Erythroblast (primary cell): Measurements from ENCODE around the gene ROBO2.

Experiments used
- DNase-seq, 2 experiments: peaks; one replicate each; lab custom pipeline; 2025; lab: John Stamatoyannopoulos, UW
- GATA1 ChIP-seq: IDR thresholded peaks from 2 replicates; pipeline ENCODE4 v1.6.1; 2011; ENCODE audit warnings: low read depth, mild to moderate bottlenecking, control low read depth, low read length, moderate library complexity
- POLR2A ChIP-seq: IDR thresholded peaks from 2 replicates; pipeline ENCODE4 v1.6.1; 2011; ENCODE audit warnings: mild to moderate bottlenecking, low read length

Gene ROBO2

GRCh38 chr3:77040926-77041722 is 1.2 kb downstream of the ROBO2 start:
- DNase-seq: no peak
- no peak for TF ChIP-seq POLR2A
- no peak for TF ChIP-seq GATA1

DNA sequence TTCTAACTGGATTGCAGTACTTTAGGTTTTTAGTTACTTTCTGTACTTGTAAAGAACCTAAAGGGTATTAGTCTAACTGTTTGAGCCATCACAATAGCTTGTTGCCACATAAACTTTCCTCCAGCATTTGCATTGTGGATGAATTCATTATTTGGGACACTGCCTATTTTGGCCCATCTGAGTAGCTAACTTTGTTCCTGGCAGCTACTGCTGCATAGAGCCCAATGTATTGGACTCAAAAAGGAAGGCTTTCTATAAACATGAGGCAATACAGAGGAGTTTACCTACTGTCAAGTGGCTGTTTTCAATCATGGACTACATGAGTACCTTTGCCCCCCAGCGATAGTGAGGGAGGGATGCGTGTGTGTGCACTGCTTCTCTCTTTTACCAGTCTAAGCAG is 1.9 kb downstream of the ROBO2 start:
- no peak for TF ChIP-seq GATA1
- TF ChIP-seq POLR2A: no peak
- no peak for DNase-seq

DNA sequence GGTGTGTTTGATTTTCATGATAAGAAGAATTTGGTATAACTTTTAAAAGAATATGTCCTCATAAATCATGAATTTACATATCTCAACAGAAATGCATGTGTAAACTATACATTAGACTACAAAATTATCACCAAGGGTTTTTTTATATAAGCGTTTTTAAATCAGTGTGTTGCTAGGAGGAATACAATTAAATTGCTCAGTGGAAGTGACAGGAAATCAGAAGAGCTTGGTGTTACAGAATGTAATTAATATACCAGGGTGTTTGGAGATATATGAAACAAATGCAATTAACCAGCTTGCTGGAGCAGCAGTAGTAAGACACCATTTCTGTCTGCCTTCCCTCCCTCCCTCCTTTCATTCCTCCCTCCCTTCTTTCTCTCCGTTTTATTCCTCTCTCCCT is 2.4 kb downstream of the ROBO2 start:
- no peak for DNase-seq
- no peak for TF ChIP-seq POLR2A
- TF ChIP-seq GATA1: no peak

- TF ChIP-seq GATA1 (no peak), POLR2A (no peak)
- DNase-seq: no peak
Measured at GRCh38 chr3:77042882-77043281, 3.0 kb downstream of the ROBO2 start.

DNA sequence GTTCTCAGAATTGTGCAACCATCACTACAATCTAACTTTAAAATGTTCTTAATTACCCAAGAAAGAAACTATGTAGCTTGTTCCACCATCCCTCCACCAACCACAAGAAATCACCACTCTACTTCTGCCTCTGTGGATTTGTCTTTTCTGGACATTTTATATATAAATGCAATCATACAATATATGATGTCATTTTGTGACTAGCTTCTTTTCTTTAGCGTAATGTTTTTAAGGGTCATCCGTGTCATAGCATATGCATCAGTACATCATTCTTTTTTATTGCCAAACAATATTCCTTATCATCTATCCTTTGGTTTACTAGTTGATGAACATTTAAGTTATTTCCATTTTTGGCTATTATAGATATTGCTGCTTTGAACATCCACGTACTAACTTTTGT is 5.8 kb downstream of the ROBO2 start:
- TF ChIP-seq GATA1 (no peak), POLR2A (no peak)

GRCh38 chr3:77048186-77048585 is 8.3 kb downstream of the ROBO2 start:
- TF ChIP-seq GATA1 (no peak), POLR2A (no peak)
- peak; percentile 20 to 36 for DNase-seq

More for the DNA sequence above, 5.8 kb downstream of the ROBO2 start:
- DNase-seq: no peak

DNA sequence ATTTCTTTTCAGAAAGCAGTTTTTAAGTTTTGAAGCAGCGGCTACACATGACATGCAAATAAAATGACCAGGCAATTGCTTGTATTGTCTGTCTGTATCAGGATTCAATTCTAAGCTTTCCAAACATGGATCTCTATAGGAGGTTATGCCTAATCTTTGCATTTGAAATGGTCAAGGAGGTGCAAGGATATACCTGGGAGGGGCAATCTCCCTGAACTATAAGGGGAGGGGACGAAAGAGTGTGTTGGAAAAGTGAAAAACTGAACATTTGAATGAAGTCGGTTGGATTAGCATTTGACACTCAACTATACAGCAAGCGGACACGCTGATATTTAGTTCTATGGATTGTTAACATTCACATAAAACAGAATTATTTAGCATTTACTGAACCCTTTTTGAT is 11.7 kb downstream of the ROBO2 start:
- no peak for TF ChIP-seq GATA1
- TF ChIP-seq POLR2A: no peak

DNA sequence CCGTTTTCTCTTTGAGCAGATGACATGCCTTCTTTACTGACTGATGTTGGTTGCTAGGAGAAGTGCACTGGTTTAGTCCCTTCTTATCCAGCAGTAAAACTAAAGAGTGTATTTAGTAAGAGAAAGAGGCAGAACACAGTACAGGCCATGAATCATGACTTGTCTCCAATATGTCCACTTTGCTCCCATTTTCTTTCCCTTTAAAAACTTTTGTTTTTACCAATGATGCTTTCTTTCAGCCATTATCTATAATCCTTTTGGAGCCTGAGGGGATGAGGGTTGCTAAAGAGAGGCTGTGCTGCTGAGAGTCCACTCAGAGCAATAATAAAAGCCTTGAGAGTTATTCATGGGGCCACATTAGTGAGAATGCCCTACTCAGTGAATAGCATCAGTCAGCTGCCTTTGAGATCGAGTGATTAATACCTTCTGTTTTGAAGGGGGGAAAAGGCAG is 12.2 kb downstream of the ROBO2 start:
- TF ChIP-seq POLR2A: no peak
- no peak for TF ChIP-seq GATA1
- no peak for DNase-seq

More for the DNA sequence above, 11.7 kb downstream of the ROBO2 start:
- DNase-seq: no peak

DNA sequence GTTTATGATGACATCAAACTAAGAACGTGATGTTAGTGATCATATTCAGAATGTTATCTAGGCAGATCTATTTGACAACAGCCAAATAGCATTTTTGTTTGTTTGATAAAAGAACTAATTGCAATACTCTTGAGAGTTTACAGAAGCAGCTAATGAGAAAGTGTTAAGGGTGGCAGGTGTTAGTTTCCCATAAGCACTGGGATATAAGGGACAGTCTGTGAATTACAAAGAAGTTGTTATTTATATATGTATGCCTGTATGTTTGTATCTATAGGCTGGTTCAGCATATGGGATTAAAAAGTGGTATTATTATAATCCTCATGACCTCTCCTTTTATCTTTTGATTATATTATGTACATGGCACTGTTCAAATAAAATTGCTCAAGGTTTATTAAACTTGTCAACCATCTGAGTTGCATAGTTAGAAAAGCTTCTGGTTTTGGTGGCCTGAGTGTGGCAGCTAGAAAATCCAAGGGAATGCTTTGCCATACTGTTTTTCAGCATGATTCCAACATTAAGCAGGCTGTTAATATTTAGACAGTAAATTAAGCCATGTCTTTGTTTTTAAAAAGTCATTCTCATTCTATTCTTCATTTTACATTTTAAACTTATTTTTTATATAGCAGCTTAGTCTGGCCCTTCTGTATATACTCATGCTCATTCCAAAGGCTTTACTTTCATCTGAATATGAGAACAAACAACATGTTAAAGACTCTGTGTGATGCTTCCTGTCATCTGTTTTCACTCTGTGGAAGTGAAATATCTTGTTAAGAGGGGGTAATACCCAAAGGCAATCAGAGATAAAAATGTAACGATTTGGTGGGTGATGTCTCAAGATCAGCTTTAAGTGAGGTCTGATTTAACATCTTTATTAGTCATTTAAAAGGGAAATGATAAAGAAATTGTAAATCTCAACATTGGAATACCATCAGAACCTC is 13.1 kb downstream of the ROBO2 start:
- TF ChIP-seq GATA1: no peak
- TF ChIP-seq POLR2A: no peak
- DNase-seq: no peak

DNA sequence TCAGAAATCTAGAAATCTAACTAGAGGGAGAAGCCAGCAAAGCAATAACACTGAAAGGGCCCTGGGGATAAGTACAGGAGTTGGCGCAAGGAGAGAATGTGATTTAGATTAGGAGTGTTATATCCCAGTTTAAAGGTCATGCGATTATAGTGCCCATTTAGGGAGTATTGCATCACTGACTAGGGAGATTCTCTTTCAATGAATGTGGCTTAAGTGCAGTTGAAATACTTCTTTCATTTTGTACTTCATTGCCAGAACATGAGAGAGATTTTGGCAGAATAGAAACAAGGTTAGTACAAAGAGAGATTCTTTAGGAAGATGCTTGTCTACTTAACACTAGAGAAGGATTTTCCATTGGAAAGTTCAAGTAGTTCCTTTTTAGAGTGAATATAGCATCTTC is 13.9 kb downstream of the ROBO2 start:
- TF ChIP-seq POLR2A (no peak), GATA1 (no peak)
- no peak for DNase-seq

GRCh38 chr3:77055841-77056341 is 16.0 kb downstream of the ROBO2 start:
- no peak for TF ChIP-seq POLR2A
- TF ChIP-seq GATA1: no peak
- no peak for DNase-seq

GRCh38 chr3:77059354-77059753 is 19.5 kb downstream of the ROBO2 start:
- TF ChIP-seq POLR2A (no peak), GATA1 (no peak)
- no peak for DNase-seq

DNA sequence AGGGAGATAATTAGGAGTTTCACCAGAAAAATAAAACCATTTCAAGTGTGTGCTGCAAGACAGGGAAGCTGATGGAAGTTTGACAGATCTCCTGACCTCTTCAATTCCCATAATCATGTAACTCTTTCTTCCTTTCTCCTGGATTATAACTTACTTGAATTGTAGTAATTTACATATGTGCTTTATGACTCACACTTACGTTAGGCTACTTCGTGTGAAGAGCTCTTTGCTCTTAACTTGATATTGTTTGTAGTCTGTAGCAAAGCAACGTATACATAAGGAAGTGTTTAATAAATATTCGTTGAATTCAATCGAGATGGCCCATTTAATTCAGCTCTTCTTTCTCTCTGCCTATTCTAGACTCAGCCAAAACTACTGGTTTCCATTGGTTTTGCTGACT is 23.5 kb downstream of the ROBO2 start:
- TF ChIP-seq GATA1 (no peak), POLR2A (no peak)
- DNase-seq: no peak

- no peak for DNase-seq
- TF ChIP-seq POLR2A (no peak), GATA1 (no peak)
Measured at GRCh38 chr3:77065750-77066149, 25.9 kb downstream of the ROBO2 start.
